Measurements from ENCODE around the gene GNAQ. TPM values are rescaled to one million over a fixed set of nuclear protein-coding genes. Genes with fewer than 3 reads are reported as not detected.

The GNAQ gene
- polyA plus RNA-seq, 1 donor (not counting 4 experiments of a cell fraction or from before 2014, with no cell fraction given): 64.3 TPM

GRCh38 chr9:78014776-78015175 is 16.8 kb downstream of the GNAQ start:
- no peaks in the 10 kb centered on the region for H3K36me3 ChIP-seq (ENCODE audit: control insufficient read depth in 2 of 2, extremely low read depth in 1 of 2, insufficient read depth in 2 of 2, low read length in 2 of 2)
- dilution Hi-C loops (cut with MboI; ENCODE audit: extremely low pct_ligation_motif_present, low sequenced_read_pairs): no loop called here
- no peak overlapping the region for H3K4me3 ChIP-seq (ENCODE audit: control insufficient read depth in 2 of 3, extremely low read depth in 1 of 3, insufficient read depth in 2 of 3, low read depth in 1 of 3, low read length in 3 of 3)
- FAIRE-seq (peak; percentile 5), DNase-seq (ENCODE audit: low read depth, low spot score) (no peak)
- peaks cover 5% of the 10 kb centered on the region for H3K4me1 ChIP-seq (ENCODE audit: control insufficient read depth, extremely low read depth, insufficient read depth, low read length)
- H3K79me2 ChIP-seq (ENCODE audit: control insufficient read depth, insufficient read depth, low read length): peaks cover 87% of the 10 kb centered on the region
- H2AFZ ChIP-seq (ENCODE audit: control insufficient read depth, low read length): no peak overlapping the region
- no peak for TF ChIP-seq EZH2 (IDR thresholded peaks at IDR 0.05; ENCODE audit: low read length)
- TF ChIP-seq CTCF (optimal IDR thresholded peaks at IDR 0.05 in 1 of 3, IDR thresholded peaks at IDR 0.05 in 1 of 3, conservative IDR thresholded peaks at IDR 0.05 in 1 of 3; ENCODE audit: extremely low read depth in 1 of 3, insufficient read depth in 2 of 3, low read length in 3 of 3): no peak
- no peak overlapping the region for H3K27ac ChIP-seq (ENCODE audit: control insufficient read depth, insufficient read depth, low read length)
- no peak overlapping the region for H3K4me2 ChIP-seq (ENCODE audit: control insufficient read depth, extremely low read depth, insufficient read depth, low read depth, low read length)
- no peaks in the 10 kb centered on the region for H3K9me3 ChIP-seq (ENCODE audit: control insufficient read depth, low read depth, low read length)
- H4K20me1 ChIP-seq (ENCODE audit: control insufficient read depth, extremely low read depth, insufficient read depth, low read length): no peaks in the 10 kb centered on the region
- H3K9me1 ChIP-seq (ENCODE audit: control insufficient read depth, extremely low read depth, insufficient read depth, low read length): peaks cover 2% of the 10 kb centered on the region
- no peak overlapping the region for H3K9ac ChIP-seq (ENCODE audit: control insufficient read depth, extremely low read depth, insufficient read depth, low read length)
- H3K27me3 ChIP-seq (ENCODE audit: control insufficient read depth, extremely low read depth, insufficient read depth, low read length): no peaks in the 10 kb centered on the region

- no peaks in the 10 kb centered on the region for H4K20me1 ChIP-seq (ENCODE audit: control insufficient read depth, extremely low read depth, insufficient read depth, low read length)
- H3K36me3 ChIP-seq (ENCODE audit: control insufficient read depth in 2 of 2, extremely low read depth in 1 of 2, insufficient read depth in 2 of 2, low read length in 2 of 2): no peaks in the 10 kb centered on the region
- no peaks in the 10 kb centered on the region for H3K27me3 ChIP-seq (ENCODE audit: control insufficient read depth, extremely low read depth, insufficient read depth, low read length)
- DNase-seq (ENCODE audit: low read depth, low spot score) (no peak), FAIRE-seq (no peak)
- H3K27ac ChIP-seq (ENCODE audit: control insufficient read depth, insufficient read depth, low read length): no peak overlapping the region
- peaks cover 89% of the 10 kb centered on the region for H3K79me2 ChIP-seq (ENCODE audit: control insufficient read depth, insufficient read depth, low read length)
- H3K4me2 ChIP-seq (ENCODE audit: control insufficient read depth, extremely low read depth, insufficient read depth, low read depth, low read length): no peak overlapping the region
- no peaks in the 10 kb centered on the region for H3K9me3 ChIP-seq (ENCODE audit: control insufficient read depth, low read depth, low read length)
- H3K4me3 ChIP-seq (ENCODE audit: control insufficient read depth in 2 of 3, extremely low read depth in 1 of 3, insufficient read depth in 2 of 3, low read depth in 1 of 3, low read length in 3 of 3): no peak overlapping the region
- H3K9ac ChIP-seq (ENCODE audit: control insufficient read depth, extremely low read depth, insufficient read depth, low read length): no peak overlapping the region
- dilution Hi-C loops (cut with MboI; ENCODE audit: extremely low pct_ligation_motif_present, low sequenced_read_pairs): no loop called here
- peaks cover 5% of the 10 kb centered on the region for H3K4me1 ChIP-seq (ENCODE audit: control insufficient read depth, extremely low read depth, insufficient read depth, low read length)
- H3K9me1 ChIP-seq (ENCODE audit: control insufficient read depth, extremely low read depth, insufficient read depth, low read length): peaks cover 2% of the 10 kb centered on the region
- no peak overlapping the region for H2AFZ ChIP-seq (ENCODE audit: control insufficient read depth, low read length)
- TF ChIP-seq EZH2 (IDR thresholded peaks at IDR 0.05; ENCODE audit: low read length) (no peak), CTCF (optimal IDR thresholded peaks at IDR 0.05 in 1 of 3, IDR thresholded peaks at IDR 0.05 in 1 of 3, conservative IDR thresholded peaks at IDR 0.05 in 1 of 3; ENCODE audit: extremely low read depth in 1 of 3, insufficient read depth in 2 of 3, low read length in 3 of 3) (no peak)
Measured at GRCh38 chr9:78013934-78014333, 17.7 kb downstream of the GNAQ start.

Measured in keratinocyte (primary cell).